ENCODE results near the gene AGPAT1. TPM values are rescaled to one million over a fixed set of nuclear protein-coding genes. Genes with fewer than 3 reads are reported as not detected.
A peak's percentile ranks its signal among the peaks of the same experiment; 100 is the strongest.

The AGPAT1 gene
- total and polyA plus RNA-seq, 2 experiments from 2014 or later = 62.8 to 71.4 TPM

DNA sequence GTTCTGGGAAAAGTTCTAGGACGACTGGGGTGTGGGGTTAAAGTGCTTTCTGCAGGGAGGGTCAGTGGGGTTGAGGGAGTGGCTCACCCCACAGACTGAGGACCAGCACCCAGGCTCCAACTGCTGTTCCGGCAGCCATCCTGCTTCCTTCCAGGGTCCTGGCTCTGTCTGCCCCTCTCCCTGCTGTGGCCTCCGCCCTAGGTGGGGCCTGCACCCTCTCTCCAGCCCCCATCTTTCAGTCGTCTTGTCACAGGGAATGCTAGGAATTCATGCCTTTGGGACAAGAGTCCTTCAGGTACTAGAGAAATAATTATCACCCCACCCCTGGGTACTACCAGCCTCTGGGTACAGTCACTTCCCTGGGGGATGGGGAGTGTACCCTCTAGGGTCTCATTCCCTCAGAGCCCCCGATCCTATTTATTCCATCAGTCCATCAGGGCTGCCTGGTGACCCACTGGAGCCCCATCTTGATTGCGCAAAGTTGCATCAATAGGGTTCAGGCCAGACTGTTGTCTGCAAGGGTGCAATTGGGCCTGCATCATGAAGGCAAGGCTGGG lies 8.3 kb upstream of the AGPAT1 start, which contains the start of gene AGER:
Gene AGER (minus strand): TSS at position 170 of the 557 bp plus-strand sequence. CDS start 31 bp downstream, at position 139.
- 80% methylated on average over 6 of the region's 6 CpGs for WGBS (ENCODE audit: low lambda C conversion rate, missing lambda C conversion rate)
- TF ChIP-seq EZH2phosphoT487 (IDR thresholded peaks at IDR 0.05; ENCODE audit: low read depth, severe bottlenecking, unreplicated experiment) (no peak), EZH2 (IDR thresholded peaks at IDR 0.05; ENCODE audit: borderline replicate concordance) (no peak)
- Histone ChIP-seq H3K9me2 (replicated peaks; ENCODE audit: insufficient read depth) (no peaks in the 10 kb centered on the region), H3K27me3 (no peaks in the 10 kb centered on the region), H3K9me3 (ENCODE audit: low read depth) (no peaks in the 10 kb centered on the region), H3K4me3 (no peak within 1 kb of the TSS), H4K20me1 (ENCODE audit: insufficient read depth, poor library complexity, severe bottlenecking) (no peaks in the 10 kb centered on the region), H3K36me3 (replicated peaks; ENCODE audit: insufficient read depth, low read depth) (no peaks in the 10 kb centered on the region), H3K27ac (peak within 1 kb of the TSS; percentile 63), H3K79me2 (peaks cover 33% of the 10 kb centered on the region), H3K4me2 (no peak within 1 kb of the TSS), H2AFZ (no peak within 1 kb of the TSS), H3K4me1 (ENCODE audit: insufficient read depth) (peaks cover 21% of the 10 kb centered on the region)
- DNase-seq (ENCODE audit: low spot score) = no peak

- no peak overlapping the region for H2AFZ ChIP-seq
- TF ChIP-seq, protein P1, sequence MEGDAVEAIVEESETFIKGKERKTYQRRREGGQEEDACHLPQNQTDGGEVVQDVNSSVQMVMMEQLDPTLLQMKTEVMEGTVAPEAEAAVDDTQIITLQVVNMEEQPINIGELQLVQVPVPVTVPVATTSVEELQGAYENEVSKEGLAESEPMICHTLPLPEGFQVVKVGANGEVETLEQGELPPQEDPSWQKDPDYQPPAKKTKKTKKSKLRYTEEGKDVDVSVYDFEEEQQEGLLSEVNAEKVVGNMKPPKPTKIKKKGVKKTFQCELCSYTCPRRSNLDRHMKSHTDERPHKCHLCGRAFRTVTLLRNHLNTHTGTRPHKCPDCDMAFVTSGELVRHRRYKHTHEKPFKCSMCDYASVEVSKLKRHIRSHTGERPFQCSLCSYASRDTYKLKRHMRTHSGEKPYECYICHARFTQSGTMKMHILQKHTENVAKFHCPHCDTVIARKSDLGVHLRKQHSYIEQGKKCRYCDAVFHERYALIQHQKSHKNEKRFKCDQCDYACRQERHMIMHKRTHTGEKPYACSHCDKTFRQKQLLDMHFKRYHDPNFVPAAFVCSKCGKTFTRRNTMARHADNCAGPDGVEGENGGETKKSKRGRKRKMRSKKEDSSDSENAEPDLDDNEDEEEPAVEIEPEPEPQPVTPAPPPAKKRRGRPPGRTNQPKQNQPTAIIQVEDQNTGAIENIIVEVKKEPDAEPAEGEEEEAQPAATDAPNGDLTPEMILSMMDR (IDR thresholded peaks at IDR 0.05; ENCODE audit: poor library complexity) = no peak
- TF ChIP-seq EZH2 (IDR thresholded peaks at IDR 0.05; ENCODE audit: borderline replicate concordance) (no peak), EZH2phosphoT487 (IDR thresholded peaks at IDR 0.05; ENCODE audit: low read depth, severe bottlenecking, unreplicated experiment) (no peak)
- no peaks in the 10 kb centered on the region for H3K36me3 ChIP-seq (replicated peaks; ENCODE audit: insufficient read depth, low read depth)
- H3K9me3 ChIP-seq (ENCODE audit: low read depth) = no peaks in the 10 kb centered on the region
- no peaks in the 10 kb centered on the region for H4K20me1 ChIP-seq (ENCODE audit: insufficient read depth, poor library complexity, severe bottlenecking)
- H3K79me2 ChIP-seq = peaks cover 33% of the 10 kb centered on the region
- no peak overlapping the region for H3K27ac ChIP-seq
- WGBS (ENCODE audit: low lambda C conversion rate, missing lambda C conversion rate) = 87% methylated on average over 15 of the region's 15 CpGs
- DNase-seq (ENCODE audit: low spot score) = no peak
- H3K4me3 ChIP-seq = no peak overlapping the region
- no peaks in the 10 kb centered on the region for H3K9me2 ChIP-seq (replicated peaks; ENCODE audit: insufficient read depth)
- no peaks in the 10 kb centered on the region for H3K27me3 ChIP-seq
- H3K4me1 ChIP-seq (ENCODE audit: insufficient read depth) = peaks cover 24% of the 10 kb centered on the region
- H3K4me2 ChIP-seq = no peak overlapping the region
Measured at GRCh38 chr6:32183483-32184083, 7.7 kb upstream of the AGPAT1 start.

DNA sequence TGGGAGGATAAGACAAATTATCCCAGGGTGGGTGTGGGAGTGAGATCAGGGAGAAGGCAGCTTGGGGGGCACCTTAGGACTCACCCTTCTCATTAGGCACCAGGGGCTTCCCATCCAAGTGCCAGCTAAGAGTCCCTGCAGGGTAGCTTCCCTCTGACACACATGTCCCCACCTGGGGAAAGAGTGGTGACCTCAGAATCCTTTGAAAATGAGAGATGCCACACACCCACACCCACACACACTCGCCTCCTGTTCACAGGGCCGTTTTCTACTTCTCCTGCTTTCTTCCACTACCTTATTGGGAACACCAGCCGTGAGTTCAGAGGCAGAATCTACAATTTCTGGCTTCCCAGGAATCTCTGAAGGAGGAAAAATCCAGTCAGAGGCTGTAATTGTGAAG lies 7.1 kb upstream of the AGPAT1 start:
- Histone ChIP-seq H3K36me3 (replicated peaks; ENCODE audit: insufficient read depth, low read depth) (no peaks in the 10 kb centered on the region), H3K4me2 (no peak overlapping the region), H2AFZ (no peak overlapping the region), H3K9me2 (replicated peaks; ENCODE audit: insufficient read depth) (no peaks in the 10 kb centered on the region), H3K79me2 (peaks cover 28% of the 10 kb centered on the region), H4K20me1 (ENCODE audit: insufficient read depth, poor library complexity, severe bottlenecking) (no peaks in the 10 kb centered on the region), H3K4me3 (no peak overlapping the region), H3K9me3 (ENCODE audit: low read depth) (no peaks in the 10 kb centered on the region), H3K27ac (no peak overlapping the region), H3K4me1 (ENCODE audit: insufficient read depth) (peaks cover 24% of the 10 kb centered on the region), H3K27me3 (no peaks in the 10 kb centered on the region)
- DNase-seq (ENCODE audit: low spot score) = no peak
- TF ChIP-seq, protein P1 (IDR thresholded peaks at IDR 0.05; ENCODE audit: poor library complexity) = no peak
- TF ChIP-seq EZH2 (IDR thresholded peaks at IDR 0.05; ENCODE audit: borderline replicate concordance) = no peak
- TF ChIP-seq EZH2phosphoT487 (IDR thresholded peaks at IDR 0.05; ENCODE audit: low read depth, severe bottlenecking, unreplicated experiment) = no peak
- WGBS (ENCODE audit: low lambda C conversion rate, missing lambda C conversion rate) = 97% methylated on average over 3 of the region's 3 CpGs

DNA sequence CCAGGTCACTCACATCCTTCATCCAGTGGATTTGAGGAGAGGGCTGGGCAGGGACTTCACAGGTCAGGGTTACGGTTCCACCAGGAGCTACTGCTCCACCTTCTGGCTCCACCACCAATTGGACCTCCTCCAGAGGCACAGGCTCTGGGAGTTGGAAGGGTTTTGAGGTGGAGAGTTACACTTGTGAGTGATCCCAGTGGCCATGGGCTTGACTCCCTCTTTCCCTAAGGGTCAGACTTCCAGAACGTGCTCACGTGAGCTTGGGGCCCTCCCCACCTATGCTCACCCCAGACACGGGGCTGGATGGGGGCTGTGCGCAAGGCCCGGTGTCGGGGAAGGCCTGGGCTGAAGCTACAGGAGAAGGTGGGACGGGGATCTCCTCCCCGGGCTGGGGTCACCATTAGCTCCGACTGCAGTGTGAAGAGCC lies 6.7 kb upstream of the AGPAT1 start:
- H3K4me3 ChIP-seq = no peak overlapping the region
- H3K36me3 ChIP-seq (replicated peaks; ENCODE audit: insufficient read depth, low read depth) = no peaks in the 10 kb centered on the region
- WGBS (ENCODE audit: low lambda C conversion rate, missing lambda C conversion rate) = 95% methylated on average over 10 of the region's 10 CpGs
- H3K9me2 ChIP-seq (replicated peaks; ENCODE audit: insufficient read depth) = no peaks in the 10 kb centered on the region
- no peaks in the 10 kb centered on the region for H3K9me3 ChIP-seq (ENCODE audit: low read depth)
- peaks cover 23% of the 10 kb centered on the region for H3K79me2 ChIP-seq
- peaks cover 24% of the 10 kb centered on the region for H3K4me1 ChIP-seq (ENCODE audit: insufficient read depth)
- no peak for DNase-seq (ENCODE audit: low spot score)
- no peak overlapping the region for H3K4me2 ChIP-seq
- TF ChIP-seq EZH2 (IDR thresholded peaks at IDR 0.05; ENCODE audit: borderline replicate concordance) = no peak
- no peak for TF ChIP-seq EZH2phosphoT487 (IDR thresholded peaks at IDR 0.05; ENCODE audit: low read depth, severe bottlenecking, unreplicated experiment)
- TF ChIP-seq, protein P1 (IDR thresholded peaks at IDR 0.05; ENCODE audit: poor library complexity) = no peak
- H4K20me1 ChIP-seq (ENCODE audit: insufficient read depth, poor library complexity, severe bottlenecking) = no peaks in the 10 kb centered on the region
- no peak overlapping the region for H2AFZ ChIP-seq
- H3K27me3 ChIP-seq = no peaks in the 10 kb centered on the region
- no peak overlapping the region for H3K27ac ChIP-seq
